ENCODE results near the gene CCDC90B. TPM values are rescaled to one million over a fixed set of nuclear protein-coding genes. Genes with fewer than 3 reads are reported as not detected.
"Not testable (repeated sequence)": the region's sequence is repeated elsewhere in the genome, so short reads cannot be mapped to it uniquely, and the experiment has no call there.

CCDC90B gene
- total RNA-seq, 8 experiments from 2014 or later: 58.2 to 144 (median 94.8) TPM

DNA sequence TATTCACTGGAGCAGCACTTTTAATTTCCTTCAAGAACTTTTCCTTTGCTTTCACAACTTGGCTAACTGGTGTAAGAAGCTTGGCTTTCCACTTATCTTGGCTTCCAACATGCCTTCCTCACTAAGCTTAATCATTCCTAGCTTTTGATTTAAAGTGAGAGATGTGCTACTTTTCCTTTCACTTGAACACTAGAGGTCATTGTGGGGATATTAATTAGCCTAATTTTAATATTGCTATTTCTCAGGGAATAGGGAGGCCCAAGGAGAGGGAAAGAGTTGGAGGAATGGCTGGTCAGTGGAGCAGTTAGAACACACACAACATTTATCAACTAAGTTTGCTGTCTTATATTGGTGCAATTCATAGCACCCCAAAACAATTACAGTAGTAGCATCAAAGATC lies 24.6 kb upstream of the CCDC90B start:
- in situ Hi-C loops (cut with MboI; ENCODE audit: low pct_unique_long_range_greater_than_20kb in 2 of 9, low sequenced_read_pairs in 9 of 9, unreplicated experiment in 9 of 9): loop anchor here in 1 of 9 experiments (25.0 kb wide), 1 partner anchor 402 kb away; no protein-coding TSS in a partner anchor
- Histone ChIP-seq H3K27ac (no peak overlapping the region), H3K4me1 (replicated peaks in 1 of 2) (peaks cover 2 to 14% of the 10 kb centered on the region in 2 donors), H3K4me3 (no peak overlapping the region)
- no peak for ATAC-seq (replicated peaks in 6 of 8)

DNA sequence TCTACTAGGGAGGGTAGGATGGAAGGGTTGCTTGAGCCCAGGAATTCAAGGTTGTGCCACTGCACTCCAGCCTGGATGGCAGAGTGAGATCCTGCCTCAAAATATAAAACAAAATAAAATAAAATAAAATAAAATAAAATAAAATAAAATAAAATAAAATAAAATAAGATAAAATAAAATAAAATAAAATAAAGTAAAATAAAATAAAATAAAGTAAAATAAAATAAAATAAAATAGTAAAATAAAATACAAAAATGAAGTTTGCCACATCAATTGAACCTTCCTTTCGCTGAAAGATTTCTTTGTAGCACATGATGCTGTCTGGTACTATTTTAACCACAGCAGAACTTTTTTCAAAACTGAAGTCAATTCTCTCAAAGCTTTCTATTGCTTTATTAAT lies 22.4 kb upstream of the CCDC90B start:
- in situ Hi-C loops (cut with MboI; ENCODE audit: low pct_unique_long_range_greater_than_20kb in 2 of 9, low sequenced_read_pairs in 9 of 9, unreplicated experiment in 9 of 9): loop anchor here in 2 of 9 experiments (10.0 to 25.0 kb wide), 2 partner anchors 404 to 406 kb away; no protein-coding TSS in a partner anchor
- not testable (repeated sequence) for H3K4me3 ChIP-seq; H3K27ac ChIP-seq; ATAC-seq (replicated peaks in 6 of 8)
- peaks cover 2 to 14% of the 10 kb centered on the region in 2 donors for H3K4me1 ChIP-seq (replicated peaks in 1 of 2)
- 53 to 100% (median 79%) methylated on average over 1 of the region's 1 CpG; no CpG with 5 or more reads in 1 of the 10 experiments for WGBS, 10 experiments

DNA sequence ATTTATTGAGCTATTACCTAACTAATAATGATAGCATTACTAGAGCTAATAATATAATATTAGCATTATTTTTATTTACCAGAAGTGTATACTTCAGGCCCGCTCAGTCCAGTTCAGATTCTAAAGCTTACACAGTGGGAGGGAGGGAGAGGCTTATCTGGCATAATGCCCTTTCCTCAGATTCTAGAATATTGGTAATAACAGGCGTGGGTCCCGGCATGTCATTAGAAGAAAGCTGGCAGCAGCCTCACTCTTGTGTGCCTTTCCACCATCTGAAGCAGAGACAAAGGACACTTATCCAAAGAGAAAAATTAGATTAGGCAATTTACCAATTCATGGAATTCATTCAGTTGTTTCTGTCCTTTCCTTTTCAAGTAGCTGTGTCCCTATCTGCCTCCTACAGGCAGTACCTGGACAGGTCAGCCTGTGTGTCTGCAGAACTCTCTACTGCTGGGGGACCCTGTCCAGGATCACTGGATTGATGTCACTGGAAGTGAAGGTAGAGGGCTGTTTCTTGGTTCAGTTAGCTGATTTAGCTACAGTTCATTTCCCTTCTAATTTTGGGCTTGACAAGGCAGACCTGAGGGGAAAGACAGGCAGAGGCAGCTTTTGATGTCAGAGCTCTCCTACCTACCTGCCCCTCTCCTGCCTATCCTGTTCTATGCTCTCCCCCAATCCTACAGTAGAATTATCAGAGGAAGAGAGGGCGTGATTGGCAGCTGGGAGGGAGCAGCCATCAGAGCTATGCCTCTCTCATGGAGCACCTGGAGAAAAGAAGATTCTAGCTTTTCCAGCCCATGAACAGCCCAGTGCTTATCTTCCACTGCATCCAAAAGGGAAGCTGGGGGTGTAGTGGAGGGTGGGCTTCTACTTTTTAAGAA lies 20.3 kb upstream of the CCDC90B start:
- in situ Hi-C loops (cut with MboI; ENCODE audit: low pct_unique_long_range_greater_than_20kb in 2 of 9, low sequenced_read_pairs in 9 of 9, unreplicated experiment in 9 of 9): loop anchor here in 2 of 9 experiments (10.0 to 25.0 kb wide), 2 partner anchors 406 to 408 kb away; no protein-coding TSS in a partner anchor

DNA sequence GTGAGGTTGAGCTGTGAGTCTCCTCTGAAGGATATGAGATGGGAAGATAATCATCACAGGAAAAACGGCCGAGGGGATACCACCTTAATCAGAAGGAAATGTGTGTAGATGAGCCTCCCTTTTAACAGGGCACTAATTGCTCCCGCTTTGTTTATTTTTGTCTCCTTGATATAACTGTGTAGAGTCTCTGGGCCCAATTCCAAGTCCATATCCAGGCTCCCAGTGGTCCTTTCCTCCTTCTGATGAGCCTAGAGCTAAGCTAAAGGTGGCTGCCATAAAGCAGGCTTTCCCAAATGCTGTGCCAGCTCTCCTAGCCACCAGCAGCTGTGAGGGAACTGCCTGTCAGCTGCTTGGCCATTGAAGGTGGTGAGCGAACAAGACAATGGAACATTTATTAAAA lies 17.1 kb upstream of the CCDC90B start:
- Histone ChIP-seq H3K4me3 (no peak overlapping the region), H3K27ac (no peak overlapping the region), H3K4me1 (replicated peaks in 1 of 2) (no peaks in the 10 kb centered on the region)
- WGBS, 10 experiments: 17 to 100% (median 40%) methylated on average over 1 to 4 of the region's 4 CpGs; no CpG with 5 or more reads in 1 of the 10 experiments
- ATAC-seq (replicated peaks in 6 of 8): no peak
- in situ Hi-C loops (cut with MboI; ENCODE audit: low pct_unique_long_range_greater_than_20kb in 2 of 9, low sequenced_read_pairs in 9 of 9, unreplicated experiment in 9 of 9): loop anchor here in 2 of 9 experiments (10.0 to 25.0 kb wide), 2 partner anchors 409 to 411 kb away; no protein-coding TSS in a partner anchor

More for the DNA sequence above, 20.3 kb upstream of the CCDC90B start:
- WGBS, 10 experiments: 0 to 100% (median 64%) methylated on average over 2 to 4 of the region's 4 CpGs; no CpG with 5 or more reads in 3 of the 10 experiments
- Histone ChIP-seq H3K27ac (no peak overlapping the region), H3K4me1 (replicated peaks in 1 of 2) (peaks cover 0 to under 1% of the 10 kb centered on the region in 2 donors), H3K4me3 (no peak overlapping the region)
- ATAC-seq (replicated peaks in 6 of 8): peak in 2 of 8 experiments; percentile 37 to 61

DNA sequence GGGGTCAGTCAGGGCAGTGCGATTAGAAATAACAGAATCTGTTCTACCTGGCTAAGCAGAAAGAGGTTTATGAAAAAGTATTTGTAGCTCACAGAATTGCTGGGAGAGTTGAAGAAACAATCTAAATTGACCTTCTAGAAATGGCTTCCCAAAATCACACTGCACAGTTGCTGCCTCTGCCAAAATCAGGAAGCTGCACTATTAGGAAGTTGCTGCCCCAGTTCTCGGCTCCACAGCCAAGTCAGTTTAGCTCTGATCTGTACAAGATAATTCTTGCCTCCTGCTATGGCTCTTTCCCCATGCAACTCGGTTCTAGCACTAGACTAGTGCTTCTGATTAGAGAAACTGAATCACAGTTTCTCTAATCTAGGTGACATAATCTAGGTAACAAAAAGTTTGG lies 16.0 kb upstream of the CCDC90B start:
- in situ Hi-C loops (cut with MboI; ENCODE audit: low pct_unique_long_range_greater_than_20kb in 2 of 9, low sequenced_read_pairs in 9 of 9, unreplicated experiment in 9 of 9): loop anchor here in 2 of 9 experiments (10.0 to 25.0 kb wide), 2 partner anchors 410 to 413 kb away; no protein-coding TSS in a partner anchor
- Histone ChIP-seq H3K4me1 (replicated peaks in 1 of 2) (no peaks in the 10 kb centered on the region), H3K4me3 (no peak overlapping the region), H3K27ac (no peak overlapping the region)
- no peak for ATAC-seq (replicated peaks in 6 of 8)
- WGBS, 10 experiments: 0 to 100% (median 84%) methylated on average over 1 to 3 of the region's 3 CpGs; no CpG with 5 or more reads in 3 of the 10 experiments

DNA sequence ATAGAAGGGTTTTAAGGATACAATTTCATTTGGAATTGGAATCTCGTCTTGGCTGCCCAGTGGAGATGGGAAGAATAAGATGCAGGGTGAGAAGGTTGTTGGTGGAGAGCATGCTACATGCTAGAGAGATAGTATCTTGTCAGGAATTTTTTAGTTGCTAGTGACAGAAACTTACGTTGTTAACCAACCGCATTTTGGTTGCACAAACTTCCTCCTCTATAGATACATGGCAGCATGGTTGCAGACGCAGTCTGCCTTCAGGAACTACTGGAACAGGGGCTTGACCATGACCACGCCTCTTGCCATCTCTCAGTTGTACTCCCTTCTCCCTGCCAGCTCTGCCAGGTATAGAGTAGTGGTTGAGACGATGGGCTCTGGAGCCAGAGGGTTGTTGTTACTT lies 13.5 kb upstream of the CCDC90B start:
- in situ Hi-C loops (cut with MboI; ENCODE audit: low pct_unique_long_range_greater_than_20kb in 2 of 9, low sequenced_read_pairs in 9 of 9, unreplicated experiment in 9 of 9): loop anchor here in 7 of 9 experiments (10.0 to 25.0 kb wide), 5 partner anchors 112 to 515 kb away; partner anchors contain the start of gene ANKRD42 (in 1 of the 7)
- Histone ChIP-seq H3K27ac (no peak overlapping the region), H3K4me1 (replicated peaks in 1 of 2) (no peaks in the 10 kb centered on the region), H3K4me3 (no peak overlapping the region)
- ATAC-seq (replicated peaks in 6 of 8): no peak
- WGBS, 10 experiments: 17 to 100% (median 38%) methylated on average over 1 to 4 of the region's 6 CpGs; no CpG with 5 or more reads in 1 of the 10 experiments

DNA sequence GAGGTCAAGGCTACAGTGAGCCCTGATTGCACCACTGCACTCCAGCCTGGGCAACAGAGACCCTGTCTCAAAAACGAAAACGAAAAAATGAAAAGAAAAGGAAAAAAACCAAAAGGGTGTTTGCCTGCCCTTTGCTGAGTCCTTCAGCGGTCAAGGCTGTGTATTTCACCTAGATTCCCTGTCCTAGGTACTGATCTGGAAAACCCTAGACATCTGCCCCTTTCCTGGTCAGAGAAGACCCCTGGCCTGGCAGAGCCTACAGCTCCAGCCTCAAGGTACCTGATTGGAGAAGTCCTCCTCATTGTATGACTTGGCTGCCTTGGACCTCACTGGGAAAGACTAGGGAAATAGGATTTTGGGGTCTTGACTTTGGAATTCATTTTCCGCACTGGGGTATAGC lies 8.0 kb upstream of the CCDC90B start:
- in situ Hi-C loops (cut with MboI; ENCODE audit: low pct_unique_long_range_greater_than_20kb in 2 of 9, low sequenced_read_pairs in 9 of 9, unreplicated experiment in 9 of 9): loop anchor here in 7 of 9 experiments (10.0 to 25.0 kb wide), 3 partner anchors 107 to 521 kb away; partner anchors contain the start of gene ANKRD42 (in 1 of the 7)
- ATAC-seq (replicated peaks in 6 of 8): no peak
- Histone ChIP-seq H3K4me1 (replicated peaks in 1 of 2) (peaks cover 11 to 28% of the 10 kb centered on the region in 2 donors), H3K27ac (no peak overlapping the region), H3K4me3 (no peak overlapping the region)
- 44 to 100% (median 81%) methylated on average over 2 to 4 of the region's 4 CpGs; no CpG with 5 or more reads in 2 of the 10 experiments for WGBS, 10 experiments

DNA sequence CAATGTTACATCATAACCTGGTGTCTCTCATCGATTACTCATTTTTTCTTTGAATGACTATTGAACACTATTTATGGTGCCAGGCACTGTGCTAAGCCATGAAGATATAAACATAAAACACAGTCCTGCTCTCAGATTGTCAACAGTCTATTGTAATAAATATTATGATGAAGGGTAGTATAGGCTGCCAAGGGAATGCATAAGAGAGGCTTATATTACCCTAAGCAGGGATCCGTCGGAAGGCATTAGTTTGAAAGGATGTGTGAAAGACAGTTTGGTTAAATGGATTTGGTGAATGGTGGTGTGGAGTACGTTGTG lies 7.2 kb upstream of the CCDC90B start:
- ATAC-seq (replicated peaks in 6 of 8): peak in 6 of 8 experiments; percentile 27 to 60 (median 35)

DNA sequence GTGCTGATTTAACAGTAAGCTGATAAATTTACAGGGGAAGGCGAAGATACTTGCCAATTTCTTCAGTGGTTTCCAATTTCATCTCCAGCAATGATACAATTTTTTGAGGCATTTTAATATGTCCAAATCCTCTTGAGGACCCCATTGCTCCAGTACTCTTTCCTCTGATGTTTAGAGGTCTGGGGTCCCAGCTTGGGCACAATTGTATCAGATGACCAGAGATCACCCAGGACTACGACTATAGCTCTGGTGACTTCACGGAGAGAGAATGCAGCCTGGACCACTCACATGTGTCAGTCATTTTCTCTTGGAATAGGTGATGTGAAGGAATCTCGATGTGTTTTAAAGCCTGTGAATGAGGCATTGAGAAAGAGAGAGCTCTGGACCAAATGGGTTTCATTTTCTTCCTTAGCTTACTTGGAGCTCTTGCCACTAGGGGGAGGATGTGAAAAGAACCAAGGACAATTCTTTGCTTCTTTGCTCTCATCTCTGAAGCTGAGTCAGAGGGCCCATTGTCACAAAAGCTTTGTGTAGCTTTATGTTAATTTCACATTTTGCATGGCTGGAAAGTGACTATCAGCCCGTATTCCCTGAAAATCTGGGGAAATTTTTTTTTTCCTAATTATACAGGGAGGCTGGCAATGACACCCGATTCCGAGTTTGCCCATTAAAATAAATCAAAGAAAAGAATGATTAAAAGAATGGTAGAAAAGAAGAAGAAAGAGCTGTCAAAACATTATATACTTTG lies 6.7 kb upstream of the CCDC90B start:
- Histone ChIP-seq H3K4me1 (replicated peaks in 1 of 2) (peaks cover 11 to 28% of the 10 kb centered on the region in 2 donors), H3K27ac (peak overlapping the region in 1 of 2 donors; percentile 1), H3K4me3 (no peak overlapping the region)
- in situ Hi-C loops (cut with MboI; ENCODE audit: low pct_unique_long_range_greater_than_20kb in 2 of 9, low sequenced_read_pairs in 9 of 9, unreplicated experiment in 9 of 9): loop anchor here in 7 of 9 experiments (10.0 to 25.0 kb wide), 3 partner anchors 106 to 522 kb away; partner anchors contain the start of gene ANKRD42 (in 1 of the 7)
- WGBS, 10 experiments: 30 to 100% (median 47%) methylated on average over 1 to 7 of the region's 7 CpGs
- peak; percentile 79 to 97 (median 88) for ATAC-seq (replicated peaks in 6 of 8)

More for the DNA sequence above, 7.2 kb upstream of the CCDC90B start:
- peak overlapping the region in 1 of 2 donors; percentile 1 for H3K27ac ChIP-seq
- in situ Hi-C loops (cut with MboI; ENCODE audit: low pct_unique_long_range_greater_than_20kb in 2 of 9, low sequenced_read_pairs in 9 of 9, unreplicated experiment in 9 of 9): loop anchor here in 7 of 9 experiments (10.0 to 25.0 kb wide), 3 partner anchors 106 to 521 kb away; partner anchors contain the start of gene ANKRD42 (in 1 of the 7)
- H3K4me3 ChIP-seq: no peak overlapping the region
- peaks cover 11 to 28% of the 10 kb centered on the region in 2 donors for H3K4me1 ChIP-seq (replicated peaks in 1 of 2)
- 0 to 100% (median 80%) methylated on average over 1 to 4 of the region's 4 CpGs for WGBS, 10 experiments

DNA sequence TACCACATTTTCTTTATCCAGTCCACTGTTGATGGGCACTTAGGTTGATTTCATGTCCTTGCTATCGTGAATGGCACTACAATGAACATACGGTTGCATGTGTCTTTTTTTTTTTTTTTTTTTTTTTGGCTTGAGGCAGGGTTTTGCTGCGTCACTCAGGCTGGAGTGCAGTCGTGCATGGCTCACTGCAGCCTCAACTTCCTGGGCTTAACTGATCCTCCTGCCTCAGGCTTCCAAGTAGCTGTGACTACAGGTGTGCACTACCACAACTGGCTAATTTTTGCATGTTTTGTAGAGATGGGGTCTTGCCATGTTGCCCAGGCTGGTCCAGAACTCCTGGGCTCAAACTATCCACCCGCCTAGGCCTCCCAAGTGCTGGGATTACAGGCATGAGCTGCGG lies 1.5 kb upstream of the CCDC90B start:
- H3K4me1 ChIP-seq (replicated peaks in 1 of 2): peaks cover 20 to 33% of the 10 kb centered on the region in 2 donors
- no peak overlapping the region for H3K4me3 ChIP-seq
- no peak for ATAC-seq (replicated peaks in 6 of 8)
- H3K27ac ChIP-seq: no peak overlapping the region
- in situ Hi-C loops (cut with MboI; ENCODE audit: low pct_unique_long_range_greater_than_20kb in 2 of 9, low sequenced_read_pairs in 9 of 9, unreplicated experiment in 9 of 9): loop anchor here in 7 of 9 experiments (10.0 to 25.0 kb wide), 3 partner anchors 100 to 527 kb away; partner anchors contain the start of gene ANKRD42 (in 1 of the 7)
- WGBS, 10 experiments: 77 to 100% (median 92%) methylated on average over 1 to 6 of the region's 6 CpGs

DNA sequence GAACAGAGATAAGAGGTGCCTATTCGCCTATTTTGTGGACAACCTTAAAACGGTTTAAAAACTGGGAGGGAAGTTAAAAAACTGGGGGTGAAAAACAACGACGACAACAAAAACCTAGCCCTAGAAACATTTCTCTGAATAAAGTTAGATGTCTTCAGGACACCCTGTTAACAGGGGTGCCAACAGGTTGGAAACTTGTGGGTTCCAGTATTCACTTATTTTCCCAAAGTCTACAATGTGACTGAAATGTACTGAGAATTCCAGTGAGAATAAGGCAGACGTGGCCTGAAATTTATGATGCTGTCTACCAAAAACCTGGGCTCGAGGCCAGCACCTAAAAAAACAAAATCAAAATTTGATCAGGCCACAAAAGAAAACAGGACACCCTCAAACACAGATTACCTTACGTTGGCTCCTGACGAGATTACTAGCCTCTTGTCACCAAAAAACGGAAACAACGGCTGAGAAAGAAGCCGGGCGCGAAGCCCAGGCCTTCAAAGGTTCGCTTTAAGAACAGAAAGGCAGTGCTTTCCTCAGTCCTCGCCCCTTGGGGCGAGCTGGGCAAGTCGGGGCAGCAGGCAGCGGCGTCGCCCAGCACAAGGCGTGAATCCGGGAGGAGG lies 906 bp downstream of the CCDC90B start:
- in situ Hi-C loops (cut with MboI; ENCODE audit: low pct_unique_long_range_greater_than_20kb in 2 of 9, low sequenced_read_pairs in 9 of 9, unreplicated experiment in 9 of 9): loop anchor here in 7 of 9 experiments (10.0 to 25.0 kb wide), 3 partner anchors 98 to 530 kb away; partner anchors contain the start of gene ANKRD42 (in 1 of the 7)
- peak in 4 of 8 experiments; percentile 52 to 61 (median 56) for ATAC-seq (replicated peaks in 6 of 8)
- Histone ChIP-seq H3K27ac (peak overlapping the region; percentile 96 to 98), H3K4me3 (peak overlapping the region; percentile 84 to 96 (median 94)), H3K4me1 (replicated peaks in 1 of 2) (peaks cover 23 to 24% of the 10 kb centered on the region in 2 donors)
- WGBS, 10 experiments: 0 to 16% (median 0%) methylated on average over 3 to 18 of the region's 22 CpGs; no CpG with 5 or more reads in 1 of the 10 experiments

Data from motor neuron (in vitro differentiated cells).